Measurements from ENCODE around the gene ADAMTSL1. TPM values are rescaled to one million over a fixed set of nuclear protein-coding genes. Genes with fewer than 3 reads are reported as not detected.

The ADAMTSL1 gene
- total RNA-seq, 1 donor from 2014 or later, result 12.6 TPM

- FAIRE-seq, result no peak
- Histone ChIP-seq H3K4me1 (ENCODE audit: insufficient read depth, low read length) (no peaks in the 10 kb centered on the region), H3K27me3 (ENCODE audit: insufficient read depth, low read length) (no peaks in the 10 kb centered on the region), H3K36me3 (ENCODE audit: insufficient read depth, low read length) (peaks cover 39% of the 10 kb centered on the region), H3K9ac (ENCODE audit: low read length) (no peak overlapping the region), H4K20me1 (ENCODE audit: insufficient read depth, low read length) (no peaks in the 10 kb centered on the region), H3K4me2 (ENCODE audit: low read length) (no peak overlapping the region), H3K79me2 (ENCODE audit: insufficient read depth, low read length) (no peaks in the 10 kb centered on the region), H3K27ac (ENCODE audit: low read depth, low read length) (no peak overlapping the region), H2AFZ (ENCODE audit: low read depth, low read length) (no peak overlapping the region), H3K9me3 (ENCODE audit: insufficient read depth, low read depth, low read length) (no peaks in the 10 kb centered on the region), H3K4me3 (ENCODE audit: insufficient read depth, low read depth, low read length) (no peak overlapping the region)
- peaks cover 2% of the 10 kb centered on the region for H3K9me3 Mint-ChIP-seq (ENCODE audit: unreplicated experiment)
- DNase-seq (ENCODE audit: low read depth), result no peak
- H3K27me3 Mint-ChIP-seq (ENCODE audit: low read depth, unreplicated experiment), result peaks cover 3% of the 10 kb centered on the region
- peaks cover 8% of the 10 kb centered on the region for H3K36me3 Mint-ChIP-seq (ENCODE audit: low read depth, unreplicated experiment)
- no peaks in the 10 kb centered on the region for H3K4me1 Mint-ChIP-seq (ENCODE audit: low read depth, unreplicated experiment)
- H3K4me3 Mint-ChIP-seq (ENCODE audit: unreplicated experiment), result no peak overlapping the region
- H3K27ac Mint-ChIP-seq (ENCODE audit: unreplicated experiment), result no peak overlapping the region
- no peak for TF ChIP-seq CTCF (IDR thresholded peaks at IDR 0.05; ENCODE audit: insufficient read depth, low read depth, low read length)
- TF ChIP-seq EZH2 (IDR thresholded peaks at IDR 0.05; ENCODE audit: insufficient read depth, low read length), result no peak
Measured at GRCh38 chr9:18771763-18772162, 297.8 kb downstream of the ADAMTSL1 start.

- FAIRE-seq, result no peak
- no peak overlapping the region for H2AFZ ChIP-seq (ENCODE audit: low read depth, low read length)
- H3K27me3 ChIP-seq (ENCODE audit: insufficient read depth, low read length), result no peaks in the 10 kb centered on the region
- no peak overlapping the region for H3K4me3 ChIP-seq (ENCODE audit: insufficient read depth, low read depth, low read length)
- no peaks in the 10 kb centered on the region for H3K9me3 ChIP-seq (ENCODE audit: insufficient read depth, low read depth, low read length)
- peaks cover 3% of the 10 kb centered on the region for H3K27me3 Mint-ChIP-seq (ENCODE audit: low read depth, unreplicated experiment)
- no peaks in the 10 kb centered on the region for H3K4me1 Mint-ChIP-seq (ENCODE audit: low read depth, unreplicated experiment)
- H3K4me1 ChIP-seq (ENCODE audit: insufficient read depth, low read length), result no peaks in the 10 kb centered on the region
- H3K36me3 ChIP-seq (ENCODE audit: insufficient read depth, low read length), result peaks cover 51% of the 10 kb centered on the region
- no peak overlapping the region for H3K27ac Mint-ChIP-seq (ENCODE audit: unreplicated experiment)
- H3K9ac ChIP-seq (ENCODE audit: low read length), result no peak overlapping the region
- no peak overlapping the region for H3K27ac ChIP-seq (ENCODE audit: low read depth, low read length)
- H4K20me1 ChIP-seq (ENCODE audit: insufficient read depth, low read length), result peaks cover 12% of the 10 kb centered on the region
- peaks cover 17% of the 10 kb centered on the region for H3K36me3 Mint-ChIP-seq (ENCODE audit: low read depth, unreplicated experiment)
- peaks cover 4% of the 10 kb centered on the region for H3K79me2 ChIP-seq (ENCODE audit: insufficient read depth, low read length)
- peaks cover 2% of the 10 kb centered on the region for H3K9me3 Mint-ChIP-seq (ENCODE audit: unreplicated experiment)
- no peak for TF ChIP-seq CTCF (IDR thresholded peaks at IDR 0.05; ENCODE audit: insufficient read depth, low read depth, low read length)
- TF ChIP-seq EZH2 (IDR thresholded peaks at IDR 0.05; ENCODE audit: insufficient read depth, low read length), result no peak
- no peak for DNase-seq (ENCODE audit: low read depth)
- H3K4me2 ChIP-seq (ENCODE audit: low read length), result no peak overlapping the region
- H3K4me3 Mint-ChIP-seq (ENCODE audit: unreplicated experiment), result no peak overlapping the region
Measured at GRCh38 chr9:18775241-18775640, 301.3 kb downstream of the ADAMTSL1 start.

GRCh38 chr9:18775930-18776329 lies 302.0 kb downstream of the ADAMTSL1 start:
- Histone ChIP-seq H4K20me1 (ENCODE audit: insufficient read depth, low read length) (peaks cover 13% of the 10 kb centered on the region), H3K9me3 (ENCODE audit: insufficient read depth, low read depth, low read length) (no peaks in the 10 kb centered on the region), H3K27me3 (ENCODE audit: insufficient read depth, low read length) (no peaks in the 10 kb centered on the region), H3K36me3 (ENCODE audit: insufficient read depth, low read length) (peaks cover 49% of the 10 kb centered on the region), H3K9ac (ENCODE audit: low read length) (no peak overlapping the region), H3K4me3 (ENCODE audit: insufficient read depth, low read depth, low read length) (no peak overlapping the region), H3K4me2 (ENCODE audit: low read length) (no peak overlapping the region), H3K79me2 (ENCODE audit: insufficient read depth, low read length) (peaks cover 4% of the 10 kb centered on the region), H3K27ac (ENCODE audit: low read depth, low read length) (no peak overlapping the region), H2AFZ (ENCODE audit: low read depth, low read length) (no peak overlapping the region), H3K4me1 (ENCODE audit: insufficient read depth, low read length) (no peaks in the 10 kb centered on the region)
- Mint-ChIP-seq H3K4me3 (ENCODE audit: unreplicated experiment) (no peak overlapping the region), H3K27ac (ENCODE audit: unreplicated experiment) (no peak overlapping the region), H3K9me3 (ENCODE audit: unreplicated experiment) (peaks cover 2% of the 10 kb centered on the region), H3K4me1 (ENCODE audit: low read depth, unreplicated experiment) (no peaks in the 10 kb centered on the region), H3K27me3 (ENCODE audit: low read depth, unreplicated experiment) (no peaks in the 10 kb centered on the region), H3K36me3 (ENCODE audit: low read depth, unreplicated experiment) (peaks cover 17% of the 10 kb centered on the region)
- DNase-seq (ENCODE audit: low read depth), result no peak
- no peak for TF ChIP-seq EZH2 (IDR thresholded peaks at IDR 0.05; ENCODE audit: insufficient read depth, low read length)
- FAIRE-seq, result no peak

Measured in astrocyte (in vitro differentiated cells and primary cell).